Caki2 (cell line): ENCODE results near the gene PISD. TPM values are rescaled to one million over a fixed set of nuclear protein-coding genes. Genes with fewer than 3 reads are reported as not detected.

Experiments used
- DNase-seq: peaks from one replicate; pipeline ENCODE4 v3.0.0-alpha.2; 2015; ENCODE audit warnings: low read depth
- in situ Hi-C: cut with HindIII; loops from 2 replicates; pipeline ENCODE4 v1.10.0; 2016; ENCODE audit warnings: low sequenced_read_pairs, low pct_unique_long_range_greater_than_20kb, mixed read lengths
- total RNA-seq: library from RNA; depleted of rRNA; stranded (reverse); fragments of >200 nt; shearing (Covaris generic); gene quantifications from 2 replicates; pipeline ENCODE4 v1.2.3, GENCODE V29; 2014; ENCODE audit warnings: low replicate concordance

Gene PISD
- total RNA-seq, 1 experiment from 2014 or later, result 74.7 TPM

- no peak for DNase-seq
- in situ Hi-C loops, result no loop called here
Measured at GRCh38 chr22:31659246-31659645, 2.8 kb downstream of the PISD start.

DNA sequence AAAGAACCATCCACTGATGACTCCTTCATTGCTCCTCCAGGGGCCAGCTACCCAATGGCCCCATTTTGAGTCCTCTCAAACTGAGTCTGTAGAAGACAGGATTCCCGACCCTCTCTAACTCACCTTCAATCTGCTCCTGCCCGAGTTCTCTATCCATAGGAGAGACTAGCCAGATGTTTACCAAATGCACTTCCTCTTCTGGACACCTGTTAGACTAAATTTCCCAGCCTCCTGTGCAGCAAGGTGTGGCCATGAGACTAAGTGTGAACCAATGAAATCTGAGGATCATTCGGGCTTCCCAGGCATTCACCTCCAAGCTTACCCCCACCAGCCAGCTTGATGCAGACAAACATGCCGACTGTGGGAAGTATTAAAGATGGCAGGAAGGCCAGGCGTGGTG is 7.6 kb downstream of the PISD start:
- DNase-seq, result no peak
- in situ Hi-C loops, result no loop called here

GRCh38 chr22:31653944-31654343 is 8.1 kb downstream of the PISD start:
- no peak for DNase-seq
- in situ Hi-C loops, result no loop called here

GRCh38 chr22:31652911-31653684 is 8.9 kb downstream of the PISD start:
- in situ Hi-C loops, result no loop called here
- peak; percentile 90 for DNase-seq

DNA sequence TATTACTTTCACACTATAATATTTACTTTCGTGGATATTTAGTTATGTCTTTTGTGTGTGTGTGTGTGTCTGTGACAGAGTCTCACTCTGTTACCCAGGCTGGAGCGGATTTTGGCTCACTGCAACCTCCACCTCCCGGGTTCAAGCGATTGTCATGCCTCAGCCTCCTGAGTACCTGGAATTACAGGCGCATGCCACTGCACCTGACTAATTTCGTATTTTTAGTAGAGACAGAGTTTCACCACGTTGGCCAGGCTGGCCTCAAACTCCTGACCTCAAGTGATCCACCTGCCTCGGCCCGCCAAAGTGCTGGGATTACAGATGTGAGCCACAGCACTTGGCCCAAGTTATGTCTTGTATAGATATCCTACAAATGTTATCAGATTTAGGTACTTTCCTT is 9.9 kb downstream of the PISD start:
- in situ Hi-C loops, result no loop called here
- no peak for DNase-seq

GRCh38 chr22:31651664-31652063 is 10.4 kb downstream of the PISD start:
- no peak for DNase-seq
- in situ Hi-C loops, result no loop called here

- in situ Hi-C loops, result no loop called here
- DNase-seq, result peak; percentile 97
Measured at GRCh38 chr22:31650391-31650790, 11.6 kb downstream of the PISD start.

GRCh38 chr22:31647523-31648320 is 14.3 kb downstream of the PISD start:
- DNase-seq, result no peak
- in situ Hi-C loops, result no loop called here

- no peak for DNase-seq
- in situ Hi-C loops, result no loop called here
Measured at GRCh38 chr22:31647066-31647465, 14.9 kb downstream of the PISD start.

GRCh38 chr22:31646186-31647019 is 15.6 kb downstream of the PISD start:
- in situ Hi-C loops, result no loop called here
- DNase-seq, result peak; percentile 99

DNA sequence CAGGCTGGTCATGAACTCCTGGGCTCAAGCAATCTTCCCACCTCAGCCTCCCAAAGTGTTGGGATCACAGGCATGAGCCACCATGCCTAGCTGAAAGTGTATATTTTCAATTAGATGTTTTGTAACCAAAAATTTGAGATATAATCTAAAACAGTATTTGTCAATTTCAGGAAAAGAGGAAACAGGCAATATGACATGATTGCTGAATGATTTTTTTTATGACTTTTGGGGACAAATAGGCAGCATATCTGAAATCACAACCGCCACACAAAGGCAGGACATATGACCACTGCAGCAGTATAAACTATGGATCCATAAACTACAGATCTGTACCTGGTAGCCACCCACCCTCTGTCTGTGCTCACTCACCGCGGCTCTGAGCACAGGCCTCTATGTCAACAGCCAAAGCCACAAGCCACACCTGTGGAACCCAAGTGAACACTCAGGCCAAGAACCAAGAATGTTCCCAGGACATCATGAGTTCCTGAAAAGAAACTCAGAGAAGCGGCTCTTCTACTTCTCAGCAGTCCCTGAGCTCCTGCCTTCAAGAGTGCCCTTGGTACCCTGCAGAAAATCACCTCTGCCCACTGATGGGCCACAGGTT is 22.5 kb downstream of the PISD start:
- DNase-seq, result no peak
- in situ Hi-C loops, result no loop called here

DNA sequence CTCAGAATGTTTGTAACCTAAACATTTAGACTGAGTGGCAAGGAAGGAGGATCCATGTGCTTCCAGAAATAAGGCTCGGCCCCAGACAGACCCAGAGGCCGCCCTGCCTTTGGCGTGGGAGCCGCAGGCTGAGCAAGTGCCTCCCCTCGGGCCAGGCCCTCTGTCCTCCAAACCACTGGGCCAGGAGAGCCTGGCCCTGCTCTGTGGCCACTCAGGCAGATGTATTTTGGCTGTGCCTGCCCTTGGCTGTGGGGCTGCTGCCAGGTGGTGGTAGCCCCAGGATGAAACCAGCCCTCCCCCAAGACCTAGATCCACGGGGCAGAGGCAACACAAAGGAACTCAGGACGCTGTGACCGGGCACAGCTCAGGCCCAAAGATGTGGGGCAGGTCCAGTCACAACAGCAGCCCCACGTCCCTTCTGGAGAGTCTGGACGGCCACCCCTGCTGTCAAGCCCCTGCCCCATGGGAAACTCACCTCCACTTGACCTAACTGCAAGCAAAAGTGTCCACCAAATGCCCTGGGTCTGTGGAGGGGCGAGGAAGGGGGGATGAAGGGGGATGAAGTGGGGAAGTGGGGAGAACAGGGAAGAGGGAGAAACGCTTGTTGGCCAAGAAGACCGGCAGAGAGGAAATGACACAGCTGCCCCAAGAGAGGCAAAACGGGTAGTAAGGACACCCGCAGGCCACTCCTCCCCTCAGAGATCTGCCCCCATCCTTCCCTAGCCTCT is 24.0 kb downstream of the PISD start:
- no peak for DNase-seq
- in situ Hi-C loops, result no loop called here

DNA sequence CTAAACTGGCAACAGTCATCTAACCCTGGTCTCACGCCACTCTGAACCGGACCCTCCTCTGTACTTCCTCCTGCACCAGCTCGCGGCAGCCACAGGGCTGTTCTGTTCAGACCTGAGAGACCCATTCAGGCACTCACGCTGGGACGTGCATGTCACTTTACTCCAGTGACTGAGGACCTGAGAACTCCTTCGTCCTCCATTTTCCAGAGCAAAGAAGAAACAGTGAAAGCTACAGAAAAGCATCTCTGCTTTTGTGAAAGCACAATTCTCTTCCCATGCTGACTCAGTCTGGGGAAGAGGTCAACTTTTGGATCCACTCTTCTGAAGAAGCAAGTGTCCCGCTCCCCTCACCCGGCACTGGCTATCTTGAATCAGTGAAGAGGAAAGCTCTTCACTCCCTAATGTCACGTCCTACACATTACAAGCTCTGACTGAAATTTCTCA is 24.5 kb downstream of the PISD start:
- in situ Hi-C loops, result no loop called here

DNA sequence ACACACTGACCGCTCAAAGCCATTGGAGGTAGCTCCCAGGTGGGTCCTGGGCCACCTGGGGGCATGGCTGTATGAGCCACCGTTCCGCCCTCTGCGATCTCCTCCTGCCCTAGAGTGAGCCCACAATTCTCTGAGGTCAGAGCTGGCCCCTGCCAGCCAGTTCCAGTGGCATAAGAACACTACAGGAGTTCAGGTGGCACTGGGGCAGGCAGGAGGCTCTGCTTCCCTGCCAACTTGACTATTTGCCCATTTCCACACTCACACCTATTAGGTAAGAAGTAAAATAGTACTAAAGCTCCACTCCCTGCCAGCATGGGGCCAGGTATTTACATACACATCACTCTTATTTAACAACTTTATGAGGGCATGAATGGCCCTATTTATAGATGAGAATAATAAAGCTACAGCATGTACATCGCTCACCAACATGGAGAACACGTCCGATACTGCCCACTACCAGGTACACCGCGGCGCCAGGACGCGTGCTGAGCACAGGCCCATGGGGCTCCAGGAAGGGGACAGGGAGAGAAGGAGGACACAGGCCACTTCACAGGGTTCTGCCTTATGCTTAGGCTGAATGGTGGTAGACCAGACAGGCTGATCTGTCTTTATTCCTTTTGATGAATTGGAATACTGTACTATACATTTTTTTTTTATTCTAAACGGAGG is 26.2 kb downstream of the PISD start:
- no peak for DNase-seq
- in situ Hi-C loops, result no loop called here

More for the DNA sequence above, 24.5 kb downstream of the PISD start:
- DNase-seq, result peak; percentile 84

GRCh38 chr22:31631436-31631835 is 30.6 kb downstream of the PISD start:
- in situ Hi-C loops, result no loop called here
- no peak for DNase-seq

GRCh38 chr22:31630331-31631329 is 31.4 kb downstream of the PISD start:
- DNase-seq, result no peak
- in situ Hi-C loops, result no loop called here
